A673 (cell line): ENCODE data around the gene GALNTL6.

Experiments used
- EZH2 ChIP-seq: fragments of 200-600 bp; sonication (generic); IDR thresholded peaks from 2 replicates; pipeline ENCODE4 v1.6.1; 2017; ENCODE audit warnings: borderline replicate concordance, low read depth, mild to moderate bottlenecking, mixed read lengths, antibody characterized with exemption, low read length; ENCODE audit not compliant: poor library complexity, severe bottlenecking
- TF ChIP-seq, protein P1 (sequence below): fragments of 300-800, 200-600 bp; sonication (generic); conservative IDR thresholded peaks from 2 replicates; pipeline ENCODE4 v1.5.1; 2017; ENCODE audit warnings: low read depth, mild to moderate bottlenecking, antibody characterized with exemption, low read length, moderate library complexity, mixed read lengths

DNA sequence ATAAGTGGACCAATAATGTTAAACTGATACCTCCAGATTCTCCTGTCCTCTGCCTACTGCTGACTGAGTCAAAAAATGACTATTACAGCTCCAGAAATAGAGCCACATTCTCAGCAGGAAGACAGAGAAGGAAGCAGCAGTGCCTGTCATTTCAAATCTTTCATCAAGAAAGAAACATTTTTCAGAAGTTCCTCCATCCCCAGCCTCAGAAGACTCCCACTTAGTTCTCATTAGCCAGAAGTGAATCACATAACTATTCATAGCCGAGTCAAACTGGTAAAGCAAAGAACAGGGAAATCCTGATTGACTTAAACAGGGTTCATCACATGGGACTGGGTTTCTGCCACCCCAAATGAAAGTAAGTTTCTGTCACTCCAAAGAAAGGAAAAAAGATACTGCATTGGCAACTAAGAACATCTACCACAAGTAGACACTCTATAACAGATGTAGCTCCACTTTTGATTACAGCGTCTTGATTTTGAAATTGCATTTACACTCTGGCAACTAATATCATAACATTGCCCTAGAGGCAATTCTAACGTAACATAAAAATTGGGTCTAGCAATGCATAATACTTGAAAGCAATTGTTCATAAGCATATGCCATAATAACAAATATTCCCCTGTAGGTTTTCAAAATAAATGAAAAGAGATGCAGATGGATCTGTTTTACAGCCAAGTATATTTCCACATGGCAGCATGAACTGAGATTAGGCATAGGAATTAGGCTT is 599.8 kb downstream of the GALNTL6 start:
- TF ChIP-seq, protein P1, sequence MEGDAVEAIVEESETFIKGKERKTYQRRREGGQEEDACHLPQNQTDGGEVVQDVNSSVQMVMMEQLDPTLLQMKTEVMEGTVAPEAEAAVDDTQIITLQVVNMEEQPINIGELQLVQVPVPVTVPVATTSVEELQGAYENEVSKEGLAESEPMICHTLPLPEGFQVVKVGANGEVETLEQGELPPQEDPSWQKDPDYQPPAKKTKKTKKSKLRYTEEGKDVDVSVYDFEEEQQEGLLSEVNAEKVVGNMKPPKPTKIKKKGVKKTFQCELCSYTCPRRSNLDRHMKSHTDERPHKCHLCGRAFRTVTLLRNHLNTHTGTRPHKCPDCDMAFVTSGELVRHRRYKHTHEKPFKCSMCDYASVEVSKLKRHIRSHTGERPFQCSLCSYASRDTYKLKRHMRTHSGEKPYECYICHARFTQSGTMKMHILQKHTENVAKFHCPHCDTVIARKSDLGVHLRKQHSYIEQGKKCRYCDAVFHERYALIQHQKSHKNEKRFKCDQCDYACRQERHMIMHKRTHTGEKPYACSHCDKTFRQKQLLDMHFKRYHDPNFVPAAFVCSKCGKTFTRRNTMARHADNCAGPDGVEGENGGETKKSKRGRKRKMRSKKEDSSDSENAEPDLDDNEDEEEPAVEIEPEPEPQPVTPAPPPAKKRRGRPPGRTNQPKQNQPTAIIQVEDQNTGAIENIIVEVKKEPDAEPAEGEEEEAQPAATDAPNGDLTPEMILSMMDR: no peak
- no peak for TF ChIP-seq EZH2
